Astrocyte of the cerebellum (primary cell): Measurements from ENCODE around the gene KRTAP1-3.

Experiments used
- DNase-seq: peaks from one replicate; pipeline ENCODE4 v3.0.0-alpha.2; 2011; ENCODE audit warnings: low read depth
- H3K4me3 ChIP-seq: 2 replicates; pipeline ENCODE4 v1.5.1; 2011; ENCODE audit warnings: mild to moderate bottlenecking, low read depth, low read length, moderate library complexity
- in situ Hi-C: cut with HindIII; loops from 2 replicates; pipeline ENCODE4 v1.10.0; 2017; ENCODE audit warnings: low sequenced_read_pairs
- TF ChIP-seq, protein P1 (sequence below): IDR thresholded peaks from 2 replicates; pipeline ENCODE4 v1.5.1; 2012; ENCODE audit warnings: low read length, low read depth, moderate library complexity, mild to moderate bottlenecking; ENCODE audit errors: missing control alignments

The KRTAP1-3 gene

DNA sequence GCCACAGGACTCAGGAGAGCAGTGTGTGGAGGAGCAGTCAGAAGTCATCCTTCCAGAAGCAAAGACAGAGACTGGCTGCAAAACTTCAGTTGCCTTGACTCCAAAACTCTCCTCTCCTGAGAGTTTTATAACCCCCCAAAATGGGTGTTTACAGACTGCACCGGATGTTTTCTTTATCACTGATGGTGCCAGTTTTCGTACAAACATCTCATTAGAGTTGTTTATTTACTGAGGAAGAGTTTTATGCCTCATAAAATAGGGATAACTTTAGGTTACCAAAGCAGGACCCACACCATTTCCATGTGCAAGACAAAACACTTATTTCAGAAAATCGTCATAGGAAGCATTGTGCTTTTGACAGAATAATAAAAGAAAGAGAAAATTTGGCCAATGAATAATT, 50.4 kb downstream of the KRTAP1-3 start, which contains the start of gene KRT40:
KRT40 (minus strand) TSS at position 101 of the 400 bp plus-strand sequence; CDS start at position 48, 53 bp downstream.
- no peak for DNase-seq
- H3K4me3 ChIP-seq: no peak within 1 kb of the TSS
- in situ Hi-C loops: no loop called here
- TF ChIP-seq, protein P1, sequence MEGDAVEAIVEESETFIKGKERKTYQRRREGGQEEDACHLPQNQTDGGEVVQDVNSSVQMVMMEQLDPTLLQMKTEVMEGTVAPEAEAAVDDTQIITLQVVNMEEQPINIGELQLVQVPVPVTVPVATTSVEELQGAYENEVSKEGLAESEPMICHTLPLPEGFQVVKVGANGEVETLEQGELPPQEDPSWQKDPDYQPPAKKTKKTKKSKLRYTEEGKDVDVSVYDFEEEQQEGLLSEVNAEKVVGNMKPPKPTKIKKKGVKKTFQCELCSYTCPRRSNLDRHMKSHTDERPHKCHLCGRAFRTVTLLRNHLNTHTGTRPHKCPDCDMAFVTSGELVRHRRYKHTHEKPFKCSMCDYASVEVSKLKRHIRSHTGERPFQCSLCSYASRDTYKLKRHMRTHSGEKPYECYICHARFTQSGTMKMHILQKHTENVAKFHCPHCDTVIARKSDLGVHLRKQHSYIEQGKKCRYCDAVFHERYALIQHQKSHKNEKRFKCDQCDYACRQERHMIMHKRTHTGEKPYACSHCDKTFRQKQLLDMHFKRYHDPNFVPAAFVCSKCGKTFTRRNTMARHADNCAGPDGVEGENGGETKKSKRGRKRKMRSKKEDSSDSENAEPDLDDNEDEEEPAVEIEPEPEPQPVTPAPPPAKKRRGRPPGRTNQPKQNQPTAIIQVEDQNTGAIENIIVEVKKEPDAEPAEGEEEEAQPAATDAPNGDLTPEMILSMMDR: no peak
